ENCODE measurements around the gene YIPF5.

DNA sequence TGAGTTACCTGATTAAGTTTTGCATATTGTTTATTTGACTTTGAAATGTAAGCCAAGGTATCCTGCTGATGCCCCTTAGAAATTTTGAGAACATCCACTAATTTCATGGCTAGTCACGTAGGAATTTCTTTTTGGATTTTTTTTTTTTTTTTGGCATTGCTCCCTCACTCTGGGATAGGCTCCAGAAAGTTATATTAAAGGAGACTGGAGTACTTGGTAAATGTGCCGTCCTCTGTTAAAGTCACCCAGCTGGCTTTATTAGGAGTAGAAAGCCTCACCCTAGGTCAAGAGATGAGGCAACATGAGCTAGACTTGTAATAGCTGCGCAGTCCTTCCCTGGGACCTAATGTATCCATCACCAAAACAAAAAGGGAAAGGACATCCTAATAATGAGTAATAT lies 3.3 kb upstream of the YIPF5 start:
- TF ChIP-seq, protein P1, sequence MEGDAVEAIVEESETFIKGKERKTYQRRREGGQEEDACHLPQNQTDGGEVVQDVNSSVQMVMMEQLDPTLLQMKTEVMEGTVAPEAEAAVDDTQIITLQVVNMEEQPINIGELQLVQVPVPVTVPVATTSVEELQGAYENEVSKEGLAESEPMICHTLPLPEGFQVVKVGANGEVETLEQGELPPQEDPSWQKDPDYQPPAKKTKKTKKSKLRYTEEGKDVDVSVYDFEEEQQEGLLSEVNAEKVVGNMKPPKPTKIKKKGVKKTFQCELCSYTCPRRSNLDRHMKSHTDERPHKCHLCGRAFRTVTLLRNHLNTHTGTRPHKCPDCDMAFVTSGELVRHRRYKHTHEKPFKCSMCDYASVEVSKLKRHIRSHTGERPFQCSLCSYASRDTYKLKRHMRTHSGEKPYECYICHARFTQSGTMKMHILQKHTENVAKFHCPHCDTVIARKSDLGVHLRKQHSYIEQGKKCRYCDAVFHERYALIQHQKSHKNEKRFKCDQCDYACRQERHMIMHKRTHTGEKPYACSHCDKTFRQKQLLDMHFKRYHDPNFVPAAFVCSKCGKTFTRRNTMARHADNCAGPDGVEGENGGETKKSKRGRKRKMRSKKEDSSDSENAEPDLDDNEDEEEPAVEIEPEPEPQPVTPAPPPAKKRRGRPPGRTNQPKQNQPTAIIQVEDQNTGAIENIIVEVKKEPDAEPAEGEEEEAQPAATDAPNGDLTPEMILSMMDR (IDR thresholded peaks at IDR 0.05), result no peak
- TF ChIP-seq POLR2AphosphoS5 (IDR thresholded peaks at IDR 0.05) (no peak), POLR2A (IDR thresholded peaks at IDR 0.05; ENCODE audit: low read depth) (no peak)

Data from esophagus muscularis mucosa (tissue), 3 donors.